B cell (primary cell): Measurements from ENCODE around the gene SETDB2. TPM values are rescaled to one million over a fixed set of nuclear protein-coding genes. Genes with fewer than 3 reads are reported as not detected.

Experiments used
- ATAC-seq: fragments of 200-7000 bp; cut with Tn5 transposase; one replicate; pipeline ENCODE4 v1.10.0; 2021; ENCODE audit warnings: low read depth, mild to moderate bottlenecking, moderate number of reproducible peaks, moderate library complexity
- CTCF ChIA-PET: fragments of 350-600 bp; sonication (Branson Sonifier 250); formaldehyde crosslinking; loops from one replicate; lab custom pipeline; 2021; ENCODE audit warnings: antibody characterized with exemption, inconsistent platforms; lab: Charles Lee
- POLR2A ChIA-PET: fragments of 350-600 bp; sonication (Branson Sonifier 250); formaldehyde crosslinking; loops from one replicate; lab custom pipeline; 2021; ENCODE audit warnings: antibody characterized with exemption; lab: Charles Lee
- DNase-seq: peaks from one replicate; pipeline ENCODE4 v3.0.0; 2013
- H2AFZ ChIP-seq: 2 replicates; pipeline ENCODE4 v1.6.1; 2012; ENCODE audit warnings: mild to moderate bottlenecking, low read depth, low read length; ENCODE audit not compliant: insufficient read depth, poor library complexity, severe bottlenecking
- H3K27ac ChIP-seq, 2 donors: 1 replicate in 1 of 2; 2 replicates in 1 of 2; pipeline ENCODE4 v1.5.1; 2012 to 2013; ENCODE audit warnings: low read length in 2 of 2, mild to moderate bottlenecking in 2 of 2, moderate library complexity in 1 of 2
- H3K27me3 ChIP-seq, 4 experiments: fragments of 200-600 bp in 1 of 4; sonication (generic) in 1 of 4; replicated peaks in 1 of 4; 1 replicate in 2 of 4; 2 replicates in 2 of 4; pipeline versions ENCODE4 v1.6.1 to v1.7.0; 2013 to 2016; ENCODE audit warnings: low read length in 3 of 4, mild to moderate bottlenecking in 2 of 4, mixed read lengths in 1 of 4, moderate library complexity in 1 of 4; ENCODE audit not compliant: insufficient read depth in 4 of 4, control insufficient read depth in 3 of 4; ENCODE audit errors: control extremely low read depth in 1 of 4
- H3K36me3 ChIP-seq, 2 experiments: replicated peaks in 1 of 2; 1 replicate in 1 of 2; 2 replicates in 1 of 2; pipeline versions ENCODE4 v1.6.1 to v1.7.1; 2013; ENCODE audit warnings: low read length in 1 of 2; ENCODE audit not compliant: insufficient read depth in 2 of 2, control insufficient read depth in 1 of 2; ENCODE audit errors: control extremely low read depth in 1 of 2, extremely low read depth in 1 of 2
- H3K4me1 ChIP-seq, 2 donors: fragments of 200-600 bp in 1 of 2; sonication (generic) in 1 of 2; 1 replicate in 1 of 2; 2 replicates in 1 of 2; pipeline versions ENCODE4 v1.5.1 to v1.6.1; 2013 to 2017; ENCODE audit warnings: low read length in 2 of 2; ENCODE audit not compliant: control insufficient read depth in 2 of 2, insufficient read depth in 2 of 2
- H3K4me2 ChIP-seq: replicated peaks from 2 replicates; pipeline ENCODE3; 2012; ENCODE audit warnings: mild to moderate bottlenecking, low read depth, low read length; ENCODE audit not compliant: poor library complexity, severe bottlenecking
- H3K4me3 ChIP-seq, 5 experiments: fragments of 200-600 bp in 1 of 5; sonication (generic) in 1 of 5; 1 replicate in 3 of 5; 2 replicates in 2 of 5; pipeline versions ENCODE4 v1.5.1 to v1.7.0; 2011 to 2016; ENCODE audit warnings: low read length in 4 of 5, mild to moderate bottlenecking in 4 of 5, low read depth in 2 of 5, control low read depth in 1 of 5, moderate library complexity in 1 of 5; ENCODE audit not compliant: insufficient read depth in 1 of 5; ENCODE audit errors: control extremely low read depth in 1 of 5, extremely low read depth in 1 of 5
- H3K79me2 ChIP-seq: fragments of 200-600 bp; sonication (generic); one replicate; pipeline ENCODE4 v1.6.0; 2016; ENCODE audit warnings: low read length; ENCODE audit not compliant: control insufficient read depth, insufficient read depth
- H3K9ac ChIP-seq: fragments of 200-600 bp; sonication (generic); 2 replicates; pipeline ENCODE4 v1.6.1; 2017; ENCODE audit warnings: mild to moderate bottlenecking, low read length, moderate library complexity
- H3K9me3 ChIP-seq, 3 donors: one replicate each; pipeline versions ENCODE4 v1.6.1 to v1.7.1; 2013; ENCODE audit warnings: low read length in 2 of 3; ENCODE audit not compliant: control insufficient read depth in 2 of 3, insufficient read depth in 1 of 3; ENCODE audit errors: control extremely low read depth in 1 of 3
- H4K20me1 ChIP-seq: 2 replicates; pipeline ENCODE4 v1.6.0; 2012; ENCODE audit warnings: mild to moderate bottlenecking, low read length; ENCODE audit not compliant: insufficient read depth, control insufficient read depth, poor library complexity, severe bottlenecking
- H3K27ac Mint-ChIP-seq: one replicate; pipeline ENCODE4 v1.8.0; 2021; ENCODE audit warnings: mixed read lengths
- H3K27me3 Mint-ChIP-seq: one replicate; pipeline ENCODE4 v1.8.0; 2021; ENCODE audit warnings: mixed read lengths
- H3K4me1 Mint-ChIP-seq: one replicate; pipeline ENCODE4 v1.8.0; 2021; ENCODE audit warnings: mixed read lengths
- H3K4me3 Mint-ChIP-seq: one replicate; pipeline ENCODE4 v1.8.0; 2021; ENCODE audit warnings: mixed read lengths
- H3K9me3 Mint-ChIP-seq: one replicate; pipeline ENCODE4 v1.8.0; 2022; ENCODE audit warnings: mixed read lengths; ENCODE audit not compliant: insufficient read depth
- EZH2 ChIP-seq: IDR thresholded peaks from 2 replicates; pipeline ENCODE4 v1.6.1; 2012; ENCODE audit warnings: borderline replicate concordance, low read depth, mild to moderate bottlenecking, moderate library complexity, low read length; ENCODE audit not compliant: insufficient read depth, poor library complexity, severe bottlenecking
- WGBS: methylation state at CpG from one replicate; pipeline ENCODE4 v1.1.5; 2013; ENCODE audit warnings: missing lambda C conversion rate; ENCODE audit not compliant: insufficient coverage; 5-methylcytosine and 5-hydroxymethylcytosine counted together
- intact Hi-C: fragments of 100-400 bp; cut with micrococcal nuclease; formaldehyde crosslinking; loops from one replicate; pipeline ENCODE4 v1.10.0; 2022
- polyA plus RNA-seq: library from polyadenylated mRNA; depleted of rRNA; stranded (reverse); fragments of >200 nt; gene quantifications from 2 replicates; pipeline ENCODE4 v1.2.3, GENCODE V29; 2012
- total RNA-seq, 2 donors: library from RNA; stranded (reverse); fragments of 120-200 nt in 1 of 2; gene quantifications; 1 replicate in 1 of 2; 2 replicates in 1 of 2; pipeline versions ENCODE4 v1.2.3 to v1.2.4, GENCODE V29; 2013 to 2022
- TF ChIP-seq, protein P1 (sequence below): fragments of 200-600 bp; IDR thresholded peaks from one replicate; pipeline ENCODE4 v1.8.0; 2022; ENCODE audit warnings: antibody characterized with exemption, mild to moderate bottlenecking

SETDB2 gene
- total and polyA plus RNA-seq, 2 donors (not counting 1 experiment from before 2014, with no cell fraction given), result 12.0 to 38.2 TPM

DNA sequence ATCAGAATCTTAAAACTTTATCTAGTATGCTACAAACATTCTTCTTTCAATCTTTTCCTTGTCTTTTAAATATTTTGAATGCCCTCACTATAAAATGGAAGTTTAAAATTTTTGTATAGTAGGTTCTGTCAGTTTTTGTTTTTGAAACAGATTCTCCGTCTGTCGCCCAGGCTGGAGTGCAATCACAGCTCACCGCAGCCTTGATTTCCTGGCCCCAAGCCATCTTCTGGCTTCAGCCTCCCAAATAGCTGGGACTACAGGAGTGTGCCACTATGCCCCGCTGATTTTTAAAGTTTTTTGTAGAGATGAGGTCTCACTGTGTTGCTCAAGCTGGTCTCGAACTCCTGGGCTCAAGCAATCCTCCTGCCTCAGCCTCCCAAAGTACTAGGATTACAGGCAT, 72.4 kb downstream of the SETDB2 start:
- WGBS, result 96% methylated on average over 4 of the region's 5 CpGs
- CTCF ChIA-PET, result interaction anchor here (0.8 kb wide), 1 partner anchor 14 kb away, joined by 3 read pairs; no protein-coding TSS in a partner anchor

DNA sequence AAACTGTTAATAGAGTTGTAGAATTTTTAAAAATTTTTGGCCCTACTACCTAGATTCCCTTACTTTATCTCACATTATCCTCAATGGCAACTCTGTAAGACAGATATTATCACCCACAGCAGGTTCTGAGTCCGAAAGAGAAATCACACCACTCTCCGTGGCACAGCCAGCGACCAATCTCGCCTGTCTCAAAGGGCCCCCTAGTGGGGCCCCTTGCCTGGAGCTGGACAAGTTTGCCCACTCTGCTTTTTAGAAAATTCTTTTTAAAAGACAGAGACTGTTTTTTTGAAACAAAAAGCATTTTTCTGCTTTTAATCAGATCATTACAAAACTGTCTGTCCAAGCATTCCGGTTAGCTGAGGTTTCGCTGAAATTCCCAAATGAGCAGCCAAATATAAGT, 73.4 kb downstream of the SETDB2 start:
- CTCF ChIA-PET, result interaction anchor here (0.9 to 2.2 kb wide), 3 partner anchors 11 to 89 kb away, joined by 3 to 4 read pairs (median 3); no protein-coding TSS in a partner anchor
- no peak for ATAC-seq
- H3K27me3 Mint-ChIP-seq, result no peaks in the 10 kb centered on the region
- intact Hi-C loops, result no loop called here
- H3K27me3 ChIP-seq, result no peaks in the 10 kb centered on the region
- H3K9me3 ChIP-seq, result no peaks in the 10 kb centered on the region
- TF ChIP-seq EZH2, result no peak
- TF ChIP-seq, protein P1, sequence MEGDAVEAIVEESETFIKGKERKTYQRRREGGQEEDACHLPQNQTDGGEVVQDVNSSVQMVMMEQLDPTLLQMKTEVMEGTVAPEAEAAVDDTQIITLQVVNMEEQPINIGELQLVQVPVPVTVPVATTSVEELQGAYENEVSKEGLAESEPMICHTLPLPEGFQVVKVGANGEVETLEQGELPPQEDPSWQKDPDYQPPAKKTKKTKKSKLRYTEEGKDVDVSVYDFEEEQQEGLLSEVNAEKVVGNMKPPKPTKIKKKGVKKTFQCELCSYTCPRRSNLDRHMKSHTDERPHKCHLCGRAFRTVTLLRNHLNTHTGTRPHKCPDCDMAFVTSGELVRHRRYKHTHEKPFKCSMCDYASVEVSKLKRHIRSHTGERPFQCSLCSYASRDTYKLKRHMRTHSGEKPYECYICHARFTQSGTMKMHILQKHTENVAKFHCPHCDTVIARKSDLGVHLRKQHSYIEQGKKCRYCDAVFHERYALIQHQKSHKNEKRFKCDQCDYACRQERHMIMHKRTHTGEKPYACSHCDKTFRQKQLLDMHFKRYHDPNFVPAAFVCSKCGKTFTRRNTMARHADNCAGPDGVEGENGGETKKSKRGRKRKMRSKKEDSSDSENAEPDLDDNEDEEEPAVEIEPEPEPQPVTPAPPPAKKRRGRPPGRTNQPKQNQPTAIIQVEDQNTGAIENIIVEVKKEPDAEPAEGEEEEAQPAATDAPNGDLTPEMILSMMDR, result no peak
- peaks cover 10% of the 10 kb centered on the region for H3K79me2 ChIP-seq
- no peak overlapping the region for H3K9ac ChIP-seq
- no peak overlapping the region for H3K4me2 ChIP-seq
- H3K4me1 ChIP-seq, result peaks cover 0 to 3% of the 10 kb centered on the region in 2 donors
- H2AFZ ChIP-seq, result no peak overlapping the region
- DNase-seq, result no peak
- H3K36me3 ChIP-seq, result peaks cover 23 to 69% of the 10 kb centered on the region in 2 experiments
- no peak overlapping the region for H3K4me3 ChIP-seq
- no peaks in the 10 kb centered on the region for H3K9me3 Mint-ChIP-seq
- WGBS, result 100% methylated on average over 1 of the region's 6 CpGs
- H4K20me1 ChIP-seq, result no peaks in the 10 kb centered on the region
- no peak overlapping the region for H3K4me3 Mint-ChIP-seq
- no peak overlapping the region for H3K27ac ChIP-seq
- peaks cover 4% of the 10 kb centered on the region for H3K4me1 Mint-ChIP-seq
- POLR2A ChIA-PET, result no interaction called here
- H3K27ac Mint-ChIP-seq, result no peak overlapping the region

More for the DNA sequence above, 72.4 kb downstream of the SETDB2 start:
- Histone ChIP-seq H4K20me1 (no peaks in the 10 kb centered on the region), H3K9ac (no peak overlapping the region), H3K36me3 (peaks cover 25 to 63% of the 10 kb centered on the region in 2 experiments), H3K4me3 (no peak overlapping the region), H3K27ac (no peak overlapping the region), H3K4me2 (no peak overlapping the region), H3K9me3 (no peaks in the 10 kb centered on the region), H3K4me1 (no peaks in the 10 kb centered on the region), H3K27me3 (no peaks in the 10 kb centered on the region), H2AFZ (no peak overlapping the region), H3K79me2 (peaks cover 10% of the 10 kb centered on the region)
- DNase-seq, result no peak
- TF ChIP-seq, protein P1, result no peak
- TF ChIP-seq EZH2, result no peak
- H3K4me1 Mint-ChIP-seq, result no peaks in the 10 kb centered on the region
- no peaks in the 10 kb centered on the region for H3K27me3 Mint-ChIP-seq
- no peak overlapping the region for H3K4me3 Mint-ChIP-seq
- ATAC-seq, result no peak
- intact Hi-C loops, result no loop called here
- H3K27ac Mint-ChIP-seq, result no peak overlapping the region
- no peaks in the 10 kb centered on the region for H3K9me3 Mint-ChIP-seq
- POLR2A ChIA-PET, result interaction anchor here (0.5 kb wide), 1 partner anchor 91 kb away, joined by 3 read pairs; no protein-coding TSS in a partner anchor
